IPS DF 4.7 (cell line): ENCODE results near the gene PCP2.

Experiments used
- DNase-seq: peaks from one replicate; pipeline ENCODE4 v3.0.0-alpha.2; 2013; ENCODE audit warnings: low spot score; ENCODE audit errors: extremely low read depth

PCP2 gene

DNA sequence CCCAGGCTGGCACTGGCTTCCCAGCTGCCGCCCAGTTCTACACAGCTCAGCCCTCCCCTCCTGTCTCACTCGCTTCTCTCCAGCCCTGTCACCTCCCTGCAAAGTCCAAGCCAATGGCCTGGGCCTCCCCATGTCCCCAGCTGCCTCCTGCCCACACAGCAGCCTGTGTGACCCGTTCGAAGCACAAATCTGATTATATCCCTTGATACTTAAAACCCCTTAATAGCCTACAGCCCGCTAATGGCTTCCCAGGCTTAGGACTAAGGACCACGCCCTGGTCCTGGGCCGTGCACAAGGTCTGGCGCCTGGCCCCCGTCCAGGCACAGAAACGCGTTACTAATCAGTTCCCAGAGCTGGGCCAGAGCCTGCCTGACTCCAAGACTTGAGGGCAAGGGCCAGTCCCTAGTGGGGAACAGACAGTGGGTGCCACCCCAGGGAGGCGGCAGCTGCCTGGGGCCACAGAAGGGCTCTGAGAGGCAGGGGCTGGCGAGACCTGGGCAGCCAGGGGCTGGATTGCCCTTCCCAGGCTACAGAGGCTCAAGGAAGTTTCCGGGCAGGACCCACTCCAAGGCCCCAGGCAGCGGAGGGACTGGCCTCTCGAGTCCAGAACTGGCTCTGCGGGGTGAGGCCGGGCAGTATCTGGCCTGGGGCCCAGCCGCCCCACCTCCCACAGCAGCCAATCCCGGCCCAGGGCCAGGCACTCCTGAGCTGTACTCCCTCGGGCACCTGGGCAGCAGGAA is 14.6 kb downstream of the PCP2 start:
- DNase-seq, result no peak

DNA sequence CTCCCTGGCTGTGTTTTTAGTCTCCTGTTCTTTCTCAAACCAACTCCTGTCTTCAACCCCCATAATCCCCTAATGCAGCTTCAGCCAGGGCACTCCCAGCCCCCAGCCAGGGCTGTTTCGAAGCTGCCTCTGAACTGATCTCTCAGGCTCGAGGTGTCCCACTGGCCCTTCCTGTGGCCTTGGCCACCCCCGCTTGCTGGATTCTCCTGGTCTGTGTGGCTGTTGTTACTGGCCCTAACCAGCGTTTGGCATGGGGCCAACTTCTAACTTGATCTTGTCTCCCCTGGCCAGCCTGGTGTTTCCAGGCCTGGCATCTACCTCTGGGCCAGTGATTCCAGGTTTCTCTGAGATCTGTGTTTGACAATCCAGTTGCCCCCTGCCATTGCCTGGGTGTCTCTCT is 15.2 kb downstream of the PCP2 start:
- no peak for DNase-seq

DNA sequence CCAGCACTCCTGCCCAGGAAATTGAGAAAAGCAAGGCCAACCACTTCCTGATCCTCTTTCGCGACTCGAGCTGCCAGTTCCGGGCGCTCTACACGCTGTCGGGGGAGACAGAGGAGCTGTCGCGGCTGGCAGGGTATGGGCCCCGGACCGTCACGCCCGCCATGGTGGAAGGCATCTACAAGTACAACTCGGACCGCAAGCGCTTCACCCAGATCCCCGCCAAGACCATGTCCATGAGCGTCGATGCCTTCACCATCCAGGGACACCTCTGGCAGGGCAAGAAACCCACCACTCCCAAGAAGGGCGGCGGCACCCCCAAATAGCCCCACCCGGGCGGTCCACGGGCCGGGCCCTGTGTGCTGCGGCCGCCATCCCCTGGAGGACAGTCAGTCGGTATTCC is 15.8 kb downstream of the PCP2 start:
- DNase-seq, result no peak

DNA sequence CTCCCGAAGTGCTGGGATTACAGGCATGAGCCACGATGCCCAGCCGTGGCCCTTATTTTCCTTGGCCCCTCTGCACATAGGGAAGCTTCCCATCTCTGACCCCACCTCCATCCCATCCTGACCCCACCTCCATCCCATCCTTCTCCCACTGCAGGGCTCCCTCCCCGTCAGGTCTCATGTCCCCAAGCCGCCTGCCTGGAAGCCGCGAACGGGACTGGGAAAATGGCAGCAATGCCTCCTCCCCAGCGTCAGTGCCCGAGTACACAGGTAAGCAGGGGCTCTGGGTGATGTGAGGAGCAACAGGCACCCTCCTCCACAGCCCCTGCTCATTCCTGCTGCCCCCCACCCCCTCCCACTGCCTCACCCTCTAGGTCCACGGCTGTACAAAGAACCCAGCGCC is 16.3 kb downstream of the PCP2 start:
- no peak for DNase-seq

DNA sequence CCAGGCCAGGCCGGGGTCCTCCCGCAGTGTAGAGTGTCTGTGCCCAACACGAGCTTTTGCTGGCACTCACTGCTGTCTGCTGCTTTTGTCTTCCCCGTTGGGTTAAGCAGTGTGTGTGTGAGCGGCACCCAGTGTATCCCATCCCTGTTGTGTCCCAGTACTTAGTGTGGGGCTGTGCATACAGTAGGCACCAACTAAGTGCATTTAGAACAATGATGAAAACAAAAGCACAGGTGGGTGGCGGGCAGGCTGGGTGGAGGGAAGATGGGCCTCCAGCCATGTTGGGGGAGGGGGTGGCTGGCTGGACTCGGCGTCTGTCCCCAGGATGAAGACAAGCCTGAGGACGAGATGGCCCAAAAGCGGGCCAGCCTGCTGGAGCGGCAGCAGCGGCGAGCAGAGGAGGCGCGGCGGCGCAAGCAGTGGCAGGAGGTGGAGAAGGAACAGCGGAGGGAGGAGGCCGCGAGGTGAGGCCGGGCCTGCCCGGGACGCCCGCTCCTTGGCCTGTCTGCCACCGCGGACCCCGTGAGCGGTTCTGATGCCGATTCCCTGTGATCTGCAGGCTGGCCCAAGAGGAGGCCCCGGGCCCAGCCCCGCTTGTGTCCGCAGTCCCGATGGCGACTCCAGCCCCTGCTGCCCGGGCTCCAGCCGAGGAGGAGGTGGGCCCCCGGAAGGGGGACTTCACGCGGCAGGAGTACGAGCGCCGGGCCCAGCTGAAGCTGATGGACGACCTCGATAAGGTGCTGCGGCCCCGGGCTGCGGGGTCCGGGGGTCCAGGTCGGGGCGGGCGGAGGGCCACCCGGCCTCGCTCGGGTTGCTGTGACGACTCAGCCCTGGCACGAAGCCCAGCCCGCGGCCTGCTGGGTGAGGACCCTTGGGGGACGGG is 18.4 kb downstream of the PCP2 start:
- no peak for DNase-seq

DNA sequence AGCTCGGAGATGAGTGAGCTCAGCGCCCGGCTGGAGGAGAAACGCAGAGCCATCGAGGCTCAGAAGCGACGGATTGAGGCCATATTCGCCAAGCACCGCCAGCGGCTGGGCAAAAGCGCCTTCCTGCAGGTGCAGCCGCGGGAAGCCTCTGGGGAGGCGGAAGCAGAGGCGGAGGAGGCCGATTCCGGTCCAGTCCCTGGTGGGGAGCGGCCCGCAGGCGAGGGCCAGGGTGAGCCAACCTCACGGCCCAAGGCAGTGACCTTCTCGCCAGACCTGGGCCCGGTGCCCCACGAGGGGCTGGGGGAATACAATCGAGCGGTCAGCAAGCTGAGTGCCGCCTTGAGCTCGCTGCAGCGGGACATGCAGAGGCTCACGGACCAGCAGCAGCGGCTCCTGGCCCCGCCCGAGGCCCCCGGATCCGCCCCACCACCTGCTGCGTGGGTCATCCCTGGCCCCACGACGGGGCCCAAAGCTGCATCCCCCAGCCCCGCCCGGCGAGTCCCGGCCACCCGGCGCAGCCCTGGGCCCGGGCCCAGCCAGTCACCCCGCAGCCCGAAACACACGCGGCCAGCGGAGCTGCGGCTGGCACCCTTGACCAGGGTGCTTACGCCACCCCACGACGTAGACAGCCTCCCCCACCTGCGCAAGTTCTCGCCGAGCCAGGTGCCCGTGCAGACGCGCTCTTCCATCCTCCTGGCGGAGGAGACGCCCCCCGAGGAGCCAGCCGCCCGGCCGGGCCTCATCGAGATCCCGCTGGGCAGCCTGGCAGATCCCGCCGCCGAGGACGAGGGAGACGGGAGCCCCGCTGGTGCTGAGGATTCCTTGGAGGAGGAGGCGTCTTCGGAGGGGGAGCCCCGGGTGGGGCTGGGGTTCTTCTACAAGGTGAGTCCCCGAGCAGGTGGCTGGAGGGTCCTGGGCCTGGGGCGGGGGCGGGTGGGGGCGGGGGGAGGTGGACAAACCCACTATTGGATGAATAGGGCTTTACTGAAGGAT is 20.9 kb downstream of the PCP2 start:
- no peak for DNase-seq

DNA sequence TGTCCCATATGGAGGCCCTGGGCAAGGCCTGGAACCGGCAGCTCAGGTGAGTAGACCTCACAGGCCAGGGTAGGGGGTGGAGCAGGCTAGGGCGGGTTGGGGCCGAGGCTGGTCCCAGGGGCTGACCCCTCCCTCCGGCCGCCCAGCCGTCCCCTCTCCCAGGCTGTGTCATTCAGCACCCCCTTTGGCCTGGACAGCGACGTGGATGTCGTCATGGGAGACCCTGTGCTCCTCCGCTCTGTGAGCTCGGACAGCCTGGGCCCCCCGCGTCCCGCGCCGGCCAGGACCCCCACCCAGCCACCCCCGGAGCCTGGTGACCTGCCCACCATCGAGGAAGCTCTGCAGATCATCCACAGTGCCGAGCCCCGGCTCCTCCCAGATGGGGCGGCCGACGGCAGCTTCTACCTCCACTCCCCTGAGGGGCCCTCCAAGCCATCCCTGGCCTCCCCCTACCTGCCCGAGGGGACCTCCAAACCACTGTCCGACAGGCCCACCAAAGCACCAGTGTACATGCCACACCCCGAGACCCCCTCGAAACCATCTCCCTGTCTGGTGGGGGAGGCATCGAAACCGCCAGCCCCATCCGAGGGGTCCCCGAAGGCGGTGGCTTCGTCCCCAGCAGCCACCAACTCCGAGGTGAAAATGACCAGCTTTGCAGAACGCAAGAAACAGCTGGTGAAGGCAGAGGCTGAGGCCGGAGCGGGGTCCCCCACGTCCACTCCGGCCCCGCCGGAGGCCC is 21.8 kb downstream of the PCP2 start:
- no peak for DNase-seq

DNA sequence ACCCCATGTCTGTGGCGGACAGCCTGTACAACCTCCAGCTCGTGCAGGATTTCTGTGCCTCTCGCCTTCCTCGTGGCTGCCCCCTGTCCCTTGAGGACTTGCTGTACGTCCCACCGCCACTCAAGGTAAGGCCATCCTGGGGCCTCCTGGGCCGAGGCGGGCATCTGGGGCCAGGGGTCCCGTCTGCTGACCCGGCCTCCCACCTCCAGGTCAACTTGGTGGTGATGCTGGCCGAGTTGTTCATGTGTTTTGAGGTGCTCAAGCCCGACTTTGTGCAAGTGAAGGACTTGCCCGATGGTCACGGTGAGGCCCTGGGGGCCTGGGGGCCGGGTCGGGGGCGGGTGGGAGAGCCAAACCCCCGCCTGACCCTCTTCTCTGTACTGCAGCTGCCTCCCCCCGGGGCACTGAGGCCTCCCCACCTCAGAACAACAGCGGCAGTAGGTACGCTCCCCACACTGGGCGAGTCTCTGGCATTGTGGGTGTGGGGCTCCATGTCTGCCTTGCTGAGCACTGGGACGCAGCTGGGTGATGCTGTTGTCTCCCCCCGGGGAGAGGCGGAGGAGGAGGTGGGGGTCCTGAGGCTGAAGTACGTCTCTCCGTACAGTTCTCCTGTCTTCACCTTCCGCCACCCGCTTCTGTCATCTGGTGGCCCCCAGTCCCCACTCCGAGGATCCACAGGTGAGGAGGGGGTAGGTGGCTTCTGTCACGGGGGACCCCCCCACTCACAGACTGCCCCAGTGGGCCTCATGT is 22.9 kb downstream of the PCP2 start:
- no peak for DNase-seq

DNA sequence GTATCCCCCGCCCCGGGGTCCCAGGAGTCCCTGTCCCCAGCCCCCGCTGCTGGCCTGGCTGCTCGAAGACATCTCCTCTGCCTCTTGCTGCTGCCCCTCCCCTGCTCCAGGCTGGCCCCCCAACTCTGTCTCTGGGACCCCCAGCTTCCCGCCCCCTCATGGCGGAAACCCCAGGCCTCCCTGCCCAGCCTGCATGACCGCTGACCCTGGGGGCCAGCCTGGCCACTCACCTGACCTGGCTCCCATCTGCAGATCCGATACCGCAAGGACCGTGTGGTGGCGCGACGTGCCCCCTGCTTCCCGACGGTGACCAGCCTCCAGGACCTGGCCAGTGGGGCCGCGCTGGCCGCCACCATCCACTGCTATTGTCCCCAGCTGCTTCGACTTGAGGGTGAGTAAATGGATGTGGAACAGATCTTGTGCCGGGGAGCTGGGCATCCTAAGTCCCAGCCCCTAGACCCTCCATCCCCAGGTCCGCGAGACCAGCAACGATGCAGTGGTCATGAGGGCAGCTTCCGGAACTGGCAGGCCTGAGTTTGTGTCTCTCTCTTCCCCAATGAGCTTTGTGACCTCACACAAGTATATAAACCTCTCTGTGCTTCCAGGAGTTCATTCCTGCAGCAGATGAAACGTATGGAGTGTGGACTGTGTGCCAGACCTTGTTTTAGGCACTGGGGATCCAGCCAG is 25.5 kb downstream of the PCP2 start:
- no peak for DNase-seq

DNA sequence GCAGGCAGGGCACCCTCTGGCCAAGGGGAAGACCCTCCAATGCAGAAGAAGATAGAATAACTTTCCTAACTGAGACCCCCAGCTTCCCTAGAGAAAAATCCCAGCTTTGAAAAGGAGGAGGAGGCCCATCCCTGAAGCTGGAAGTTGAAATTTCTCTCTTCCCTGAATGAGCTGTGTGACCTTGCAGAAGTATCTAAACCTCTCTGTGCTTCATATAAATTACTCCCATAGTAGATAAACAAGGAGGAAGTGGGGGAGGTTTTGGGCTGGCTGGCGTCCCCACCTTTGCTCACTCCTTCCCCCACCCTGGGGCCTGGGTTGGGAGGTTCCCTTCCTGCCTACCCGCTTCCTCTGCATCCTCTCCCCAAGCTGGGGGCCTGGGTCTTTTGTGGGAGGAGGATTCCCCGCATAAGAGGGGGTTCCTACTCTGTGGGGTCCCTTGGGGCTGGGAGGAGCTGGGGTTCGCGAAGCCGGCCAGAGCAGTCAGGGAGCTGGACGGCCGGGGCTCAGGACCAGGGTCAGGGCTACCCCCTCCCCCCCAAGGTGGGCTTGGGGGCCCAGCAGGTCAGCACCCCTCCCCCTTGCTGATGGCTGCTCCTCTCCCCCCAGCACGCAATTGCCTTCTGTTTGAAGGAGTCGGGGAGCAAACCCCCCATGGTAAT is 26.2 kb downstream of the PCP2 start:
- no peak for DNase-seq

DNA sequence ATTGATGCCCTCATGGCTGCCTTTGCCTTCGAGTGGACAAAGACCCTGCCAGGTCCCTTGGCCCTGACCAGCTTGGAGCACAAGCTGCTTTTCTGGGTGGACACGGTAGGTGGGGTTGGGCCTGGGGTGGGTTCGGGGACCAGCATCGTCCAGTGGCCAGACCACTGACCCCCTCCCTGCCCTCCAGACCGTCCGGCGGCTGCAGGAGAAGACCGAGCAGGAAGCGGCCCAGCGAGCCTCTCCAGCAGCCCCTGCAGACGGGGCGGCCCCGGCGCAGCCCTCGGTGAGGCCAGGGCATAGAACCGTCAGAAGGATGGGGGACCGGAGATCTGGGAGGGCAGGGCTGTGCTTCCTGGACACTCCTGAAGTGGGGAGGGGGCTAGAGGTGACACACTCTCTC is 27.2 kb downstream of the PCP2 start:
- DNase-seq, result no peak

DNA sequence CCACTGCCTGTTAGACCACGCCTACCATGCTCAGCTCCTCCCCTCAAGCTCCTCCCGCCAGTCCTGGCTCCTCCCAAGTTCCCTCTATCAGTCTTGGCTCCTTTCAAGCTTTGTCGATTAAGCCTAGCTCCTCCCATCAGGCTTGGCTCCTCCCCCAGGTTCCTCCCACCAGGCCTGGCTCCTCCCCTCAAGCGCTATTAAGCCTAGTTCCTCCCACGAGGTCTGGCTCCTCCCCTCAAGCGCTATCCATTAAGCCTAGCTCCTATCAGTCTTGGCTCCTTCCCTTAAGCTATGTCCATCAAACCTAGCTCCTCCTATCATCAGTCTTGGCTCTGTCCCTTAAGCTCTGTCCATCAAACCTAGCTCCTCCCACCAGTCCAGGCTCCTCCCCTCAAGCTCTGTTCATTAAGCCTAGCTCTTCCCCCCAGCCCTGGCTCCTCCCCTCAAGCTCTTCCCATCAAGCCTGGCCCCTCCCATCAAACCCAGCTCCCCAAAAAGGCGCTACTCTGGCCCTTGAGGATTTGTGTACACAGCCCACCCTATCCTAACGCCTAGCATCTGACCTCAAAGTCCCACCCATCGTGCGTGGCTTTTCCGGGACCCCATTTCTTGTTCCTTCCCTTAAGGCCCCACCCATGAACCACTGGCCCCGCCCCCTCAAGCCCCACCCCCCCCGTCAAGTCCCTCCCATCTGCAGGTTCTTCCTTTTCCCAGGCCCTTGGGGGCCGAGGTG is 27.9 kb downstream of the PCP2 start:
- DNase-seq, result peak; percentile 49

DNA sequence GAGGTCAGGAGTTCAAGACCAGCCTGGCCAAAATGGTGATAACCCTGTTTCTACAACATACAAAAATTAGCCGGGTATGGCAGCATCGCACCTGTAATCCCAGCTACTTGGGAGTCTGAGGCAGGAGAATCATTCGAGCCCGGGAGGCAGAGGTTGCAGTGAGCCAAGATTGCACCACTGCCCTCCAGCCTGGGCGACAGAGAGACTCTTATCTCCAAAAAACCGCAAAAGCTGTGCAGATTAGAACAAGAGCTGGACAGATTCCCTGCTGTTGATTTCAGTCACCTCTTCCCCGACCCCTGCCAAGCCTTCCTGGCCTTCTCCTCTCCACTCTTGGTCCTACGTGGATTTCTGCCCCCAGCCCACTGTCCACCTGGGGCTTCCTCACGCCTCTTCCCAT is 29.6 kb downstream of the PCP2 start:
- no peak for DNase-seq

DNA sequence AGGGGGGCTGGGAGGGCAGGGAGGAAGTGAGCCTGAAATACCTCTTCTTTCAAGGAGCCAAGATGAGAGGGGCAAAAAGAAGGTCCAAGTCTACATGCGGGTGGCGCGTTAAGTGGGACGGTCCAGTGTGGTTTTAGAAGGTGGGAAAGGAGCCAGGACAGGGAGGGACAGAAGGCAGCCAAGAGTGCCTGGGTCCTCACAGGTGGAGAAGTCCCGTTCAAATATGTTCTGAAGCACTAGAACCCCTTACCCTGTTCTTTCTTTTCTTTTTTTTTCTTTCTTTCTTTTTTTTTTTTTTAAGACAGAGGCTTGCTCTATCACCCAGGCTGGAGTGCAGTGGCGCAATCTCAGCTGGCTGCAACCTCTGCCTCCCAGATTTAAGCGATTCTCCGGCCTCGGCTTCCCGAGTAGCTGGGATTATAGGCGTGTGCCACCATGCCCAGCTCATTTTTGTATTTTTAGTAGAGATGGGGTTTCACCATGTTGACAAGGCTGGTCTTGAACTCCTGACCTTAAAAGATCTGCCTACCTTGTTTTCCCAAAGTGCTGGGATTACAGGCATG is 30.5 kb downstream of the PCP2 start:
- no peak for DNase-seq

DNA sequence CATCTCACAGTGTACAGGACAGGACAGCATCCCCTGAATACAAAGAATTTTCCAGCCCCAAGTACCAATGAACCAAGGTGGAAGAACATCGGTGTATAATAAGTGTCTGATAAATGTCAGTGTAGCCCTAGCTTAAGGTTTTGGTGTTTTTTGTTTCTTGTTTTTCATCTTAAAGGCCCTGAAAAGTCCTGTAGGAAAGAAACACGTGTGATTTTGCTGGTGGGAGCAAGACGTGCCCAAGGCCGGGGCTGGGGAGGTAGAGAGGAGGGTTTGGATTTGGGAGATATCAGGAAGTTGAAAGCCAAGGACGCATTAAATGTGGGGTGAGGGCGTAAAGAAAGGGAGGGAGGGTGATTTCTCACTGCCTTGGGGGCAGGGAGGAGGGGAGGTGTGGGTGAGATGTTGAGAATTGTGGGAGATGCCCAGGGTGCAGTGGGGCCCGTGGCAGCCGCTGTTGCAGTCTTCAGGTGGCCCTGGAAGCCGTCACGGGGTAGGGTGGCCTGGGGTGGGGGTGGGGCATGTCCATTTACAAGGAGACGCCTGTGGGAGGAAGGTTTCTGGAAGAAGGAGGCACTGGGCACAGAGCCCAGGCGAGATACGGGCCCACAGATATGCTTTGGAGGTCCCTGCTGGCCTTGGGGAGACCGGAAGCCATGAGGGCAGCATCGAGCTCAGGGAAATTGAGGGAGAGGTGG is 31.1 kb downstream of the PCP2 start:
- no peak for DNase-seq

DNA sequence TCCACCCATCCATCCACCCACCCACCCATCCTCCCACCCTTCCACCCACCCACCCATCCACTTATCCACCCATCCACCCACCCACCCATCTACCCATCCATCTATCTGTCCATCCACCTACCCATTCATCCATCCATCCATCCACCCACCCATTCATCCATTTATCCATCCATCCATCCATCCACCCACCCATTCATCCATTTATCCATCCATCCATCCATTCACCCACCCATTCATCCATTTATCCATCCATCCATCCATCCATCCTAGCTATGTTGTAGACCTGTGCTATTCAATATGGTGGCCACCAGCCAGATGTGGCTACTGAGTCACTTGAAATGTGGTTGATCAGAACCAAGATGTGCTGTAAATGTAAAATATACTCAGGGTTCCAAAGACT is 32.8 kb downstream of the PCP2 start:
- no peak for DNase-seq

DNA sequence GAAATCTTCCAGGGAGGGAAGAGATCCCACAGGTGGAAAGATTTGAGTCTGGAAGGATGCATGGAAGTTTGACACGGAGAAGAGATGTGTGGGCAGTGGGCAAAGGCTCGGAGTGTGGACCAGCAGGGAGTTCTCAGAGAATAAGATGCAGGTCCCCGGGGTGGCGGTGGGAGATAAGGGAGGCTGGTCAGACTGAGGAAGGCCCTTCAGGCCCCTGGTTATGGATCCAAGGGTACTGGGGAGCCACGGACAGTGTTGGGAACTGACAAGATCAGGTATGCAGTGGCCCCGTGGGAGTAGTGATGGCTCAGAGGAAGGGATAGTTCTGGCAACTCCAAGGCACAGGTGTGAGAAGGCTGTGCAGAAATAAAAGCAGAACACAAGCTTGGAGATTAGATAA is 35.3 kb downstream of the PCP2 start:
- no peak for DNase-seq
